CD4-positive, alpha-beta T cell treated with Interleukin-2 at 100 ng/mL for 4 hours (primary cell): ENCODE data around the gene ARL14.

Experiments
- DNase-seq: peaks from one replicate; pipeline ENCODE4 v3.0.0-alpha.2; 2020; ENCODE audit warnings: low spot score

ARL14 gene

DNA sequence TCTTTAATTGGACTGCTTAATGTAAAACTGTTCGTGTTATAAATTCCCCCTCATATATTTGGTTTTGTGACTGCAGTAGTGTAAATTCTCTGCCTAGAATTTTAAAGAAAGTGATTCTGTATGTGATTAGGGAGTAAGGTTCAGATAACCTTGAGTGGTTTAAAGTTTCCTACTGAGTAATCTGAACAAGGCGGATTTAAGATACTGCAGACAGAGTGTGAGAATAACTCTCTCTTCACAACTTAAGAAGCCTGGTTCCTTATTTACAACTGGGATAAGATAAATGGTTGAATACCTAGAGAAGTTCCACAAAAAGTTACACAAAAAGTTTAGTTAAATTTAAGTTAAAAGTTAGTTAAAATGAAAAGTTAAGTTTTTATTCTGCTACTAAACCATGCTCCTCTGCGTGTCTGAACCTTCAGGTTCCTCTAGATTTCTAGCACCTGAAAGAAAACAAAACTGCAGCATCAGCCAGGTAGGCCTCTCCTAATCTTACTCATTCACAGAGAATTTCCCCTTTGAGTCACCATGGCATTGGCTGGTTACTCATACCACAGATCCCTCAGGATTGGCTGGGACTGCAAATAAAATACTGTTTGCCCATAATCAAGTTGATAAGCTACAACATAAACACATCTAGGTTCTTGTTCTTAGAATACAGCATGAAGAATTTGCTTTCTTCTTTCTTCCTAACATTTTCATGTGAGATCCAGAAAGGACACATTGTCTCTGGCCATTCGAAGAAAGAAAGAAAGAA is at the start of gene ARL14:
Gene ARL14 (plus strand): TSS at position 614 of the 757 bp plus-strand sequence. CDS start 187 bp downstream, outside the sequence.
- DNase-seq, result no peak

DNA sequence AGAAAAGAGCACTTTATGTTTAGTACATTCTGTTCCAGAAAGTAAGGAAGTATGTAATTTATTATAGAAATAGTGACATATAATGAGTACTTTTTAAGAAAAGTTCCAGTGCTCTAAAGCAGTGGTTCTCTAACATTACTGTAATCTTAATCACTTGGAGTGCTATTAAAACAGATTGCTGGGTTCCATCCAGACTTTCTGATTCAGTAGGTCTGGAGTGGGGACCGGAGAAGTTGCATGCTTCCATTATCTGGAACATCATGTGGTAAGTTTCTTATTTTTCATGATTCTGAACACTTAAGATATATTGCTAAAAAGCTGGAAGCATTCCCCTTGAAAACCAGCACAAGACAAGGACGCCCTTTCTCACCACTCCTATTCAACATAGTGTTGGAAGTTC is 47.5 kb upstream of the ARL14 start:
- DNase-seq, result no peak

DNA sequence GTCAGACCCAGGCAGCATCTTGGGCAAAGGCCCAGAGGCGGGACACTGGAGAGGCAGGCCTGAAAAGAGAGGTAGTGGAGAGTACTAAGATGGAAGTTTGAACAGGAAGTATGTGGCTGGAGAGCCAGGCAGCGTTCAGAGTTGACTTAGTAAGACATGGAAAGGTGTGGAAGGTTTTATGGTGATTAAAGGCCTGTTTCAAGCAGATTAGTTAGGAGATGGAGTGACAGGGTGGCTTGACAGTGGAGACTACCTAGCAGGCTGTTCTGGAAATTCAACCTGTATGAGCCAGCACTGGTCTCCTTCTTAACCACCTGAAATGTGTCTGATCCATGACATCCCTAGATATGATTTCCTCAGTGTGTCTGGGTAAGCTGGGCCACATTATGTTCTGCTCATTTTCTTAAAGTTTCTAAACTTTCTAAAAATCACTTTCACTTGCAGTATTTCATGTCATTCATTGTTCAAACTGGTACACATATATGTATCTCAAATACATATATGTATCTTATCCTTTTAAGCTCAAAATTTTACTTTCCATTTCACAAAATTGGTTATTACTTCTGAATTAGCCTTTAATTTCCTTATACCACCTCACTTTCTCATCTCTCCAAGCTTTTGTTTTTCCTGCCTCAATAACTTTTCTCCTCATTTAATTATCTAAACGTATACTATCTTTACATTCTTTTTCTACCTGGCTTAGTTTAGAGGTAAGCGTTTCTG is 43.4 kb upstream of the ARL14 start:
- no peak for DNase-seq

DNA sequence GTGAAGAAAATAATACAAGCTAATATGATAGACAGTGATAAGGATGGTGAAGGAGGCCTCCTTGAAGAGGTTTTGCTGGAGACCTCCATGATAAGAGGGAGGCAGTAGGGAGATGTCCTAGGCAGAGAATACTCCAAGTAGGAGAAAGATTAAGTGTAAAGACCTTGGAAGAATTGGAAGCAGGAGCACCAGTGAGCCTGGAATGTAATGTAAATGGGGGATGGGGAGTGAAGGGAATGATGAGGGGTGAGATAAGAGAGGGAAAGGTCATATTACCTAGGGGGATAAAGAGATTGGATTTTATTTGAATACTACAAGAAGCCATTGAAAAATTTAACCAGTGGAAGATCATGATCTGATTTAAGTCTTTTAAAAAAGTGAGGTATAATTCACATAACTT is 41.7 kb upstream of the ARL14 start:
- no peak for DNase-seq

DNA sequence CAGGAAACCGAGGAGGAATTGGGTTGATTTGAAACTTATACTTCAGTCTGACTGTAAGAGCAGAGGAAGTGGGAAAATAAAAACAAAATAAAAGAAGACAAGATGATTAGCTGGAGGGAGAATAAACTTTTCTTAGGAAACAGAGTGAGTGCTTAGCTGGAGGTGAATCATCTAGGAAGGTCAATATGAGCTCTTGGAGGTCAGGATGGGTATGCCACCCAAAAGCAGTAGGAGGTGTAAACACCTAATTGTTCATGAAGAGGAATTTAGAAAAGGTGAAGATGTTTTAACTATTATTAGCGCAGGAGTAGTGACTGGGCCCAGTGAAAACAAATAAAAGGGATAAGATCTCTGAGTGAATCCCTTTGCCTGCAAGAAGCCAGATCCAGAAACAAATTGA is 39.9 kb upstream of the ARL14 start:
- no peak for DNase-seq

DNA sequence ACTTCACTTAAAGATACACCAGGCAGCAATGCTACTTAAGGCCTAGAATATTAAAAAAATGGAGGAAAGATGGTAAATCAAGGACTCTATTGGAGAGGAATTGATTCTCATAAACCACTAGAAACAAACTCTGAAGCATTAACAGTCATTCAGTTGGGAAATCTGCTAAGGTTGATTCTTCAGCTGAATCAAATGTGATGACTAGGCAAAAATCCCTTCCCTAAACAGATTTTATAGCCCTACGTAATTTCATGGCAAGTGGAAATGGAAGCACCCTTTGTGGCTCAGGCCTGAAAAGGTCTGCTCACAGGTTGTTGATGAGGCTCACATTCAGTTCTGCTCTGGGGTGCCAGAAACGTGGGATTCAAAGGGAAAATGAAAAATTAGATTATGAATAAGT is 38.8 kb upstream of the ARL14 start:
- DNase-seq, result no peak

DNA sequence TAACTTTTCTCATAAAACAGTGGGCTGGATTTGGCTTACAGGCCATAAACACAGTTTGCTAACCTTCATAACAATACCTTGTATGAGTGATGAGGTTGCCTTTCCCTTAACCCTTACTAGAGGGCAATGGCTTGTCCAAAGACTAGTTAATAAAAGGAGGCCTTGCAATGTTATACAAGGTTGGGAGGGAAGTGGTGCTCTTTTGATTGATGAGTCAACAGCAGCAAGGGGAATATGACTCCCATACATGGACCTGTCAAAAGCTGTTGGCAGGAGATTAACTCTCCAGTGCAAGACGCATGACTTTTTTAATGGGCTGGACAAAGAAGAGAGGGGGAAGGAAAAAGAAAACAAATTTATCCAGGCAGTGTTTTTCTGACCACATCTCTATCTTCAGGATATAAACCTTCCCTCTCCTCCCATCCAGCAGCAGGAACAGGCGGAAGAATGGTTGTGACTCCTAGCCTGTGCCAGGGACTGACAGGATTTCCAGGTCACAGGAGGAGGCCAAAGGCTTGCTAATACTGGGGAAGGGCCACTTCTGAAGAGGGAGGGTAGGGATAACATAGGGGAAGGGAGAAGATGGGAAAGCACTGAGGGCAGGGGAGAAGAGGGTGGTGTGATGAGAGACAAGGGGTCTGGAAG is 35.2 kb upstream of the ARL14 start:
- DNase-seq, result no peak

DNA sequence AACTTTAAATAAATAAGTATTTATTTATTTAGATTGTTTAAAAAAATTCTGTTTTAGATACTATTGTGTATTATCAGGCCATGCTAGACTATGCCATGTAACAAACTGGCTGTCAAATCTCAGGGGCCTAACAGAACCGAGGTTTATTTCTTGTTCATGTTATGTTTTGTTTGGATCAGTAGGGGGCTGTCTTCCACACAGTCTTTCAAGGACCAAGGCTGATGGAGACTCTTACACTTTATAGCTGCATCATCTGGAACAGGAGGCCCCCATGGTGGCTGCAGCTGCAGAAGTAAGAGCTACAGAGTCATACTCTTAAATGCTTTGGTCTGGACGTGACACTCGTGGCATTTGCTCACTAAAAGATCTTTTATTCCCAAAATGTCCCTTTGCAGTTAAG is 33.0 kb upstream of the ARL14 start:
- DNase-seq, result no peak

DNA sequence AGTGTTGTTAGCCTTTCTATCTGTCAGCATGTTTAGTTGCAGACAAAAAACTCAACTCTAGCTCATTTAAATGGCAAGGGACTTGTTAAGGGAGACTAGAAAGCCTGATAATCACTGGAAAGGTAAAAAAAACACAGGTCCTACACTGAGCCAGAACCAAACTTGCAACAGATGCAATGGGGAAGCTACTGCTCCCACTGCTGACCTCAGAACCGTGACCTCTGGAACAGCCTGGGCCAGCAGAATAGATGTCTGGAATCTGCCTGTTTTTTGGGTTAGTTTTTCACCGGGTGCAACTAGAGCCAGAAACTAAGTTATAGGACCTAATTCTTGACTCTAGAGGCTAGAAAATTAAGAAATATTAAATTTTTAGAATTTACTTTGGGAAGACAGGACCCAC is 32.5 kb upstream of the ARL14 start:
- no peak for DNase-seq

DNA sequence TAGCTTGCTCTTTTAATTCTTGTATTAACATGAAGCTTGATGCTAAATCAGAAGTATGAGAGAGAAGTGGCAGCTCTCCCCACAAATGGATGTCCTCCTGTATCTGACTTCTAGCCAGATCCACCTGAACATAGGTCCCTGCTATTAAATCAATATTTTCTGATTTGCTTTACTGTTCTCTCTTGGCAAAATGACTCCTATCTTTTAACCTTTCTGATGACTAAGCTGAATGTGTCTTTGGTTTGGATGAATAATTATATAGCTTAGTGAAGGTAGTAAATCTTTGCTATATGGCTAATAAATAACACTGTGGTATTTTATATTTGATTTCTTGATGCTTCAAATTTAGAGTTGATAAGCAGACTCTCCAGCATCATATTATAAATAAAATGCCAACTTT is 28.3 kb upstream of the ARL14 start:
- no peak for DNase-seq

DNA sequence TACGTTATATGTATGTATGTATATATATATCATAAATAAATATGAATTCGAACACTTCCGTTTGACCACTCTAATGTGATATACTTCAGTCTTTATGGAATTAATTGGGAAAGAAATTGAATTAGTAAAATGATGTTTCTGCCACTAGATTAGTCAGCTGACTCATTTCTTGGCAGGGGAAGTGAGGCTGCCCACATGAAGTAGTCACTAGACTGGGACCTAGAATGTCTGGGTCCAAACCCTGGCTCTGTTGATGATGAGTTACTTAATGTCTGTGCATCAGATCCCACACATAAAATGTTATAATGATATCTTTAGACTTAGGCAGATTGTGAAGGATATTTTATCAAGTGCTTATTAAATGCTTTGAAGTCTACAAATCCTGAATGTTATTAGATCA is 27.4 kb upstream of the ARL14 start:
- DNase-seq, result no peak

DNA sequence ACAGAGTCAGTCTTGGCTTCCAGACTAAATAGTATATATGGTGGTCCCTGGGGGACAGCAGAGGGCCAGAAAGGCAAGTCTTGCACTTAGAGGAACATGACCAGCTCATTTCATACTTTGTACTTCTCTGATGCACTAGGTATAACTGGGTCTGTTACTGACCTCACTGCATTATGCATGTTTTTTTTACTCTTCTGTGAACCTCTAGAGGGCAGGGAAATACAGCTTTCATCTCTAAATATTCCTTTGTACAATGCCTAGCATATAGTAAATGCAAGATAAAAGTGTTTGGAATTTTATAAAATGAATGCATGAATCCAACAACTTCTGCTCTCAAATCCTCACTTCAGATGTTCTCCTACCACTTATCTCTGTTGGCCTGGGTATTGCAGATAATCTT is 23.4 kb upstream of the ARL14 start:
- no peak for DNase-seq

DNA sequence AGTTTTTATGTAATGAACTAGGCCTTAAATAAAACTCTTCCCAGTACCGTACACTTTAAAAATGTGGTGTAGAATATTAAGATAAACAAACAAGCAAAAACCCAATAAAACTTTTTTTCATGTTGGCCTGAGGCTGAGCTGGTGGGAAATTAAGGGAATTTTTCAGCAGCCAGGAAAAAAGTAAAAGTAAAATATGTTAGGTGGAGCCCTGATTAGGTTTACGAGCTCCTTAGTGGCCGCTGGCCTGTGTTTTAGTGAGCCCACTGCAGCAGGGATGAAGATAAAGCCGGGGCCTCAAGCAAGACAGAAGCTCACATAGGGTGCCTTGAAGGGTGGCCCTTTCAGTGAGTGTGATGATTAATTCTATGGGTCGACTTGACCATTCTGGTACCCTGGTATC is 16.1 kb upstream of the ARL14 start:
- no peak for DNase-seq

DNA sequence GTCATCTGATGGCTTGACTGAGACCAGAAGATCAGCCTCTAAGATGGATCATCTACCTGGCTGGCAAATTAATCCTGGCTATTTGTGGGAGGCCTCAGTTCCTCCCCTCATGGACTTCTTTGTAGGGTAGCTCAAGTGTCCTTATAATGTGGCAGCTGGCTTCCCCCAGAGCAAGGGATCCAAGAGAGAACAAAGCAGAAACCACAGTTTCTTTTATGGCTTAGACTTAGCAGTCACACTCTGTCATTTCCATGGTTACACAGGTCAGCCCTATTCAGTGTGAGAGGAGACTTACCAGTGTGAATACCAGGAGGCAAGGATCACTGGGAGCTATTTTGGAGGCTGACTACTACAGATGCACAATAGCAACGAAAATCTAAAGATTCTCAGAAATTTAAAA is 15.3 kb upstream of the ARL14 start:
- no peak for DNase-seq

DNA sequence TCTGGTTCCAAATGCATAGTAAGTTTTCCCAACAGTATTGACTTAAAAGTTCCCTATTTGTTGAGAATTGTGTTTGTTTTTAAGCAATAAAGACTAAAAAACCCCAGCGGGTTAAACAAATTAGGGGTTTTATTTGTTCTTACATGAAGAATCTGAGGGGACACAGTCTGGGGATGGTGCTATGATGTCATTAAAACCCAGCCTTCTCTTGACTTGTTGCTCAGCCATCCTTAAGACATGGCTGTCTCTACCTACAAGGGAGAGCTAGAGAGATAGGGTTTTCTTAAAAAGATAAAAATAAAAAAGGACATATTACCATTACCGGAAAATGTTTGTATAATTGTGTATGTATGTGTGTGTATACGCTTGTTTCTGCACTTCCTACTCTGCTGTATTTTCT is 11.7 kb upstream of the ARL14 start:
- DNase-seq, result no peak

DNA sequence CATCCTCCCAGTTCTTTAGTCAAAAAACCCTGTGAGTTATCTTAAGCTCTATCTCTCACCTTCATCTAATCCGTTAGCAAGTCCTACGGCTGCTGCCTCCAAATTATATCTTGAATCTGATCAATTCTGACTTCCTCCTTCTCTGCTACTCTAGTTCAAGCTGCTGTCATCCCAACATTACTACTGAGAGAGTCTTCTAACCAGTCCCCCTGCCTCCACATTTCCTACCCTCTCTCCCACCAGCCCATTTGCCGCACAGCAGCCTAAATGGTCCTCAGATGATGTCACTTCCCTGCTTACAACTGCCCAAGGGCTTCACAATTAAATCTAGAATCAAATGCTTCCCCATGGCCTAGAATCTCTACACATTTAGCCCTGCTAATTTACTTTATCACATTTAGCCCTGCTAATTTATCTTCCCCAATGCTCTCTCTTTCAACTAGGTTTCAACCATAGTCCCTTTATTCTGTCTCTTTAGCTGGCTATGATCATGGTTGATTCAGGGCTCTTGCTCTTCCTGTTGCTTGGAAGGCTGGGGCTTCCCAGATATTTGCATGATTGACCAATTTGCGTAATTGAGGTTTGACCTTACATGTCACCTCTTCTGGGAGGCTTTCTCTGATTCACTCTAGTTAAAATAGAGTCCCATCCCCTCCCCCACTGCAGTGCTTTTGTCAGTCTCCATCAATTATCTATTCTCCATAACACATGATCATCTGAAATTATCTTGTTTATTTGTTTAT is 11.0 kb upstream of the ARL14 start:
- DNase-seq, result no peak

DNA sequence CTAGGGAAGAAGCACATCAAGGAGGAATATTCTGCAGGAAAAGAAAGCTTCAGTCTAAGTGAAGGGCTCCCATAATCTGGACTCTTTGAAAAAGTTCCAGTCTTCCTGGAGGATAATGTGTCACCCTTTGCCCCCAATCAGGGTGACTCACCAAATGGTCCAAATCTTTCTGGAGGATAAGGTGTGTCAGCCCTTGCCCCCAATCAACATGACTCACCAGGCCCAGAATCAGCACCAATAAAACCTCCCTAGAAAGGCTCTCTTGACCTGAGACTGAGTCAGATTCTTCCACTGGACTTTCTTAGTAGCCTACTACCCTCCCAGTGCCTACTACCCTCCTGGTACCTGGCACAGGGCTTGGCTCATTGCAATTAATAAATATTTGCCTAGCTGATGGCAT is 9.5 kb upstream of the ARL14 start:
- no peak for DNase-seq

DNA sequence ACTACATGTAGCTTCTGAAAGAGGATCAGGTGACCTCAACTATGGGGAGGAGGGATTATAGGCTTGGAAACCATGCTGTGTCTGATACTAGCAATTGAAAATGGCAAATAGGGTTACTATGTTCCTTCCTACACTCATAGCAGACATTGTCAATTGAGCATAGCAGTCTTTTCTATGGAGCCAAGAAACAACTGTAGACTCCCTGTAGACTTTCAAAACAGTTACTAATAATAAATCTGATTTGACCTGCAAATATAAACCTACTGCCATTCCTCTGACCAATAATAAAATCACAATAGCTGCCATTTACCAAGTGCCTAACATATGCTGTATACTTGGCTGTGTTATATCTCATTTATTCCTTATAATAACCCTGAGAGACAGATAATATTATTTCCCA is 8.5 kb upstream of the ARL14 start:
- no peak for DNase-seq

DNA sequence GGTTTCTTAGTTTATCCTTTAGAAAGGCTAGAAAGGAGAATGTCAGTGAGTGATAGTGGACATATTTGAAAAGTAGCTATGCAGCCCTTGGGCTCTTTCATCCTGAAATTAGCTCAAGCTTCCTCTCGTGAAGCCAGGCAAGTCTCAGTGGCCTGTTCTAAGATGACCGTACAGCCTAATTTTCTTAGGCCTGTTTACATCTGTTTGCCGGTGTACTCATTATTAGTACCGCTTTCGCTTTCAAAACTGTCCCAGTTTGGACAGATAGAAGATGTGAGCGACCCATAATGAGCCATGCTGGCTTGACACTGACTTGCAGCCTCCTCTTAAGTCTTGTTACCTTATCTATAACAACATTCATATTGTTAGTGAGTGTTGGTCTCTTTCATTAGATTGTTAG is 5.7 kb upstream of the ARL14 start:
- no peak for DNase-seq

DNA sequence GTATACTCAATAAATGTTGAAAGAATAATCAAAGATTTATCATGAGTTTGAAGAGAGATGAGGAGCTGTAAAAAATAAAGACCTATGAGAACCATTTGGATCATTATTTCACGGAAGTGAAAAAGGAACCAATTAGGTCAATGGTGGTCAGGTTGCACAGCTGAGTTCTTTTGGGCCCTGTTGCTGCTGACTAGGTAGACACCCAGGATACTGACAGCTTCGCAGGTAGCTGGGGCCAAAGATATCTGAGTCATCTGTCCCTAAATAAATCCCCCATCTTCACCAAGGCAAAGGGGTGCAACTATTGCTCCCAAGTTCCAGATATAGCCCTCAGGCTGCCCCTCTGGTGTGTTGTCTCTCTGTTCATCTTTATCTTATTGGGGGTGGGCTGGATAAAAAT is 5.0 kb upstream of the ARL14 start:
- no peak for DNase-seq

DNA sequence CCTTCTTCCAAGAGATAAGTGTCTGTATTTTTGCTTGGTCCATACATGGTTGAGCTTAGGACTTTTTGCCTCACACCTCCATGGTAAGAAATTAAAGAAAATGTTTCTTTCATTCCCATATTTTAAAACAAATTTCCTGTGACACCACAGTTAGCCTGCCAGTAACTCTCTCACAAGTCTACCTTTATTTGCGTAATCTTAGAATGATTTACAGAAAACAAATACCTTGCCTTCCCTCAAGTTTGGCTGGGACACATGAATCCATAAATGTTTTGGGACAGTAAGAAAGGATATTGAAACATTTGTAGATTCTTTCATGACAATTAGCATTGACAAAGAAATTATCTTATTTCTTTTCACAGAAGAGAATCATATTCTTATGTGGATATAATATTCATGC is 3.8 kb upstream of the ARL14 start:
- no peak for DNase-seq

DNA sequence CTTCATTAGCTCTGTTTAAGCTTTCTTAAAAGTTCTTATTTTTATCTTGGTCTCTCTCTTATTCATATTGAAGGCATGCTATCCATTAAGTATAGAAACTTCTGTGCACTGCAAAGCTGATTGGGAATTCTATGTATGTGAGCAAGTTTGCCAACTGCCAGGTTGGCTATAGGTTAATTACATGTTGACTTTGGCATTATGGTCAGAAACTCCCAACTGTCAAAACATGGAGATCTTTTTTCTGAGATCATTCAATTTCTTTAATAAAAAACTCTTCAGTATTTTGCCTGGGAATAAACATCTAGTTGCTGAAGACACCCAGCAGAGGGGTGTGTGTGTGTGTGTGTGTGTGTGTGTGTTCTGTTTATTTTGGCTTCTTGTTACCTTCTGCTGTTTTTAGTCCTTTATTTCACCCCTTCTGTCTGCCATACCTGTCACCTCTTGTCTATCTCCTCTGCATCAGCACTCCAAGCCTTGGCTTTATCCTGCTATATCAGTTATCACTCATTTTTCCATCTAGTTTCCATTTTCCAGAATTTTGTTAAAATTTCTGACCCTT is 1.3 kb upstream of the ARL14 start:
- no peak for DNase-seq
